ENCODE measurements around the gene MST1.

The MST1 gene

GRCh38 chr3:49661281-49661680 is 28.0 kb downstream of the MST1 start:
- no peak for TF ChIP-seq TAF1 (IDR thresholded peaks at IDR 0.05; ENCODE audit: low read depth)
- TF ChIP-seq NFIC (IDR thresholded peaks at IDR 0.05), result no peak
- TF ChIP-seq MAX (IDR thresholded peaks at IDR 0.05), result no peak
- TF ChIP-seq CEBPB (IDR thresholded peaks at IDR 0.05), result no peak
- TF ChIP-seq USF1 (IDR thresholded peaks at IDR 0.05), result no peak
- TF ChIP-seq TCF12 (IDR thresholded peaks at IDR 0.05; ENCODE audit: low read depth), result no peak
- TF ChIP-seq REST (IDR thresholded peaks at IDR 0.05; ENCODE audit: low read depth), result no peak
- TF ChIP-seq FOXM1 (IDR thresholded peaks at IDR 0.05; ENCODE audit: borderline replicate concordance, low read depth), result no peak
- TF ChIP-seq EGR1 (IDR thresholded peaks at IDR 0.05), result no peak
- no peak for TF ChIP-seq YY1 (IDR thresholded peaks at IDR 0.05; ENCODE audit: low read depth)
- TF ChIP-seq CREB1 (IDR thresholded peaks at IDR 0.05; ENCODE audit: low read depth), result no peak
- TF ChIP-seq ZBTB7A (IDR thresholded peaks at IDR 0.05; ENCODE audit: low read depth), result no peak
- TF ChIP-seq TEAD4 (IDR thresholded peaks at IDR 0.05), result no peak
- no peak for TF ChIP-seq EP300 (IDR thresholded peaks at IDR 0.05; ENCODE audit: borderline replicate concordance)
- no peak for TF ChIP-seq RAD21 (IDR thresholded peaks at IDR 0.05; ENCODE audit: low read depth)

- TF ChIP-seq TCF12 (IDR thresholded peaks at IDR 0.05; ENCODE audit: low read depth), result no peak
- no peak for TF ChIP-seq USF1 (IDR thresholded peaks at IDR 0.05)
- no peak for TF ChIP-seq FOXM1 (IDR thresholded peaks at IDR 0.05; ENCODE audit: borderline replicate concordance, low read depth)
- no peak for TF ChIP-seq CREB1 (IDR thresholded peaks at IDR 0.05; ENCODE audit: low read depth)
- no peak for TF ChIP-seq CEBPB (IDR thresholded peaks at IDR 0.05)
- no peak for TF ChIP-seq ZBTB7A (IDR thresholded peaks at IDR 0.05; ENCODE audit: low read depth)
- no peak for TF ChIP-seq YY1 (IDR thresholded peaks at IDR 0.05; ENCODE audit: low read depth)
- no peak for TF ChIP-seq MAX (IDR thresholded peaks at IDR 0.05)
- TF ChIP-seq EP300 (IDR thresholded peaks at IDR 0.05; ENCODE audit: borderline replicate concordance), result no peak
- no peak for TF ChIP-seq EGR1 (IDR thresholded peaks at IDR 0.05)
Measured at GRCh38 chr3:49659756-49660155, 29.5 kb downstream of the MST1 start.

GRCh38 chr3:49658711-49659110 is 30.6 kb downstream of the MST1 start:
- TF ChIP-seq TEAD4 (IDR thresholded peaks at IDR 0.05), result no peak
- no peak for TF ChIP-seq CREB1 (IDR thresholded peaks at IDR 0.05; ENCODE audit: low read depth)
- no peak for TF ChIP-seq EGR1 (IDR thresholded peaks at IDR 0.05)
- no peak for TF ChIP-seq USF1 (IDR thresholded peaks at IDR 0.05)
- TF ChIP-seq NFIC (IDR thresholded peaks at IDR 0.05), result no peak
- TF ChIP-seq TCF12 (IDR thresholded peaks at IDR 0.05; ENCODE audit: low read depth), result no peak
- TF ChIP-seq YY1 (IDR thresholded peaks at IDR 0.05; ENCODE audit: low read depth), result no peak
- TF ChIP-seq TAF1 (IDR thresholded peaks at IDR 0.05; ENCODE audit: low read depth), result no peak
- TF ChIP-seq ZBTB7A (IDR thresholded peaks at IDR 0.05; ENCODE audit: low read depth), result no peak
- no peak for TF ChIP-seq EP300 (IDR thresholded peaks at IDR 0.05; ENCODE audit: borderline replicate concordance)
- TF ChIP-seq RAD21 (IDR thresholded peaks at IDR 0.05; ENCODE audit: low read depth), result no peak
- no peak for TF ChIP-seq REST (IDR thresholded peaks at IDR 0.05; ENCODE audit: low read depth)
- TF ChIP-seq FOXM1 (IDR thresholded peaks at IDR 0.05; ENCODE audit: borderline replicate concordance, low read depth), result no peak
- no peak for TF ChIP-seq MAX (IDR thresholded peaks at IDR 0.05)
- no peak for TF ChIP-seq CEBPB (IDR thresholded peaks at IDR 0.05)

- TF ChIP-seq REST (IDR thresholded peaks at IDR 0.05; ENCODE audit: low read depth) (no peak), USF1 (IDR thresholded peaks at IDR 0.05) (no peak), CREB1 (IDR thresholded peaks at IDR 0.05; ENCODE audit: low read depth) (no peak), FOXM1 (IDR thresholded peaks at IDR 0.05; ENCODE audit: borderline replicate concordance, low read depth) (no peak)
Measured at GRCh38 chr3:49657208-49657915, 31.9 kb downstream of the MST1 start.

Measured in Ishikawa (cell line).